ENCODE results near the gene PPFIA2.

The PPFIA2 gene

GRCh38 chr12:81626406-81626805 is 132.7 kb downstream of the PPFIA2 start:
- Histone ChIP-seq H3K9ac (ENCODE audit: low read depth, low read length, poor library complexity, severe bottlenecking) (no peak overlapping the region), H3K4me1 (ENCODE audit: insufficient read depth, low read length, poor library complexity, severe bottlenecking) (no peaks in the 10 kb centered on the region), H3K36me3 (ENCODE audit: insufficient read depth, low read length) (no peaks in the 10 kb centered on the region), H2AFZ (ENCODE audit: low read length) (no peak overlapping the region), H3K79me2 (ENCODE audit: insufficient read depth, low read length) (no peaks in the 10 kb centered on the region), H3K9me3 (ENCODE audit: insufficient read depth, low read depth, low read length) (no peaks in the 10 kb centered on the region), H3K4me3 (ENCODE audit: low read length, poor library complexity, severe bottlenecking) (no peak overlapping the region), H3K9me2 (replicated peaks; ENCODE audit: low read depth, low read length) (no peaks in the 10 kb centered on the region), H3K27me3 (ENCODE audit: insufficient read depth, low read length, poor library complexity, severe bottlenecking) (no peaks in the 10 kb centered on the region), H3K4me2 (ENCODE audit: low read depth, low read length, poor library complexity, severe bottlenecking) (no peak overlapping the region), H3F3A (ENCODE audit: low read depth) (no peaks in the 10 kb centered on the region), H4K20me1 (ENCODE audit: insufficient read depth, low read length, poor library complexity, severe bottlenecking) (no peaks in the 10 kb centered on the region)
- no peak for TF ChIP-seq EZH2phosphoT487 (IDR thresholded peaks at IDR 0.05; ENCODE audit: borderline replicate concordance)
- TF ChIP-seq CTCF (conservative IDR thresholded peaks at IDR 0.05; ENCODE audit: low read length), result no peak

GRCh38 chr12:81617915-81618314 is 141.2 kb downstream of the PPFIA2 start:
- Histone ChIP-seq H2AFZ (ENCODE audit: low read length) (no peak overlapping the region), H3K9me3 (ENCODE audit: insufficient read depth, low read depth, low read length) (no peaks in the 10 kb centered on the region), H3K27me3 (ENCODE audit: insufficient read depth, low read length, poor library complexity, severe bottlenecking) (no peaks in the 10 kb centered on the region), H3K4me1 (ENCODE audit: insufficient read depth, low read length, poor library complexity, severe bottlenecking) (no peaks in the 10 kb centered on the region), H3K9me2 (replicated peaks; ENCODE audit: low read depth, low read length) (no peaks in the 10 kb centered on the region), H3K9ac (ENCODE audit: low read depth, low read length, poor library complexity, severe bottlenecking) (no peak overlapping the region), H3K79me2 (ENCODE audit: insufficient read depth, low read length) (no peaks in the 10 kb centered on the region), H4K20me1 (ENCODE audit: insufficient read depth, low read length, poor library complexity, severe bottlenecking) (no peaks in the 10 kb centered on the region), H3K36me3 (ENCODE audit: insufficient read depth, low read length) (no peaks in the 10 kb centered on the region), H3K4me2 (ENCODE audit: low read depth, low read length, poor library complexity, severe bottlenecking) (no peak overlapping the region), H3F3A (ENCODE audit: low read depth) (no peaks in the 10 kb centered on the region), H3K4me3 (ENCODE audit: low read length, poor library complexity, severe bottlenecking) (no peak overlapping the region)
- TF ChIP-seq EZH2phosphoT487 (IDR thresholded peaks at IDR 0.05; ENCODE audit: borderline replicate concordance) (no peak), CTCF (conservative IDR thresholded peaks at IDR 0.05; ENCODE audit: low read length) (no peak)

- Histone ChIP-seq H3K4me3 (ENCODE audit: low read length, poor library complexity, severe bottlenecking) (no peak overlapping the region), H2AFZ (ENCODE audit: low read length) (no peak overlapping the region), H3F3A (ENCODE audit: low read depth) (no peaks in the 10 kb centered on the region), H3K4me2 (ENCODE audit: low read depth, low read length, poor library complexity, severe bottlenecking) (no peak overlapping the region), H3K9me3 (ENCODE audit: insufficient read depth, low read depth, low read length) (no peaks in the 10 kb centered on the region), H3K27me3 (ENCODE audit: insufficient read depth, low read length, poor library complexity, severe bottlenecking) (no peaks in the 10 kb centered on the region), H3K9me2 (replicated peaks; ENCODE audit: low read depth, low read length) (no peaks in the 10 kb centered on the region), H3K79me2 (ENCODE audit: insufficient read depth, low read length) (no peaks in the 10 kb centered on the region), H3K4me1 (ENCODE audit: insufficient read depth, low read length, poor library complexity, severe bottlenecking) (no peaks in the 10 kb centered on the region), H4K20me1 (ENCODE audit: insufficient read depth, low read length, poor library complexity, severe bottlenecking) (no peaks in the 10 kb centered on the region), H3K9ac (ENCODE audit: low read depth, low read length, poor library complexity, severe bottlenecking) (no peak overlapping the region), H3K36me3 (ENCODE audit: insufficient read depth, low read length) (no peaks in the 10 kb centered on the region)
- TF ChIP-seq EZH2phosphoT487 (IDR thresholded peaks at IDR 0.05; ENCODE audit: borderline replicate concordance) (no peak), CTCF (conservative IDR thresholded peaks at IDR 0.05; ENCODE audit: low read length) (no peak)
Measured at GRCh38 chr12:81615026-81615588, 144.0 kb downstream of the PPFIA2 start.

Measured in Loucy (cell line).